GM12873 (cell line): ENCODE data around the gene JCAD.

Experiments
- CTCF ChIP-seq: IDR thresholded peaks from 2 replicates; pipeline ENCODE4 v1.5.1; 2012; ENCODE audit warnings: low read depth, mild to moderate bottlenecking, moderate library complexity, low read length, control low read depth; ENCODE audit not compliant: insufficient read depth; ENCODE audit errors: missing control alignments

Gene JCAD

GRCh38 chr10:30073045-30073766 lies 13.8 kb upstream of the JCAD start:
- TF ChIP-seq CTCF: no peak

- no peak for TF ChIP-seq CTCF
These were observed 12.7 kb upstream of the JCAD start for GRCh38 chr10:30072068-30072467.

- TF ChIP-seq CTCF: no peak
These were observed 10.8 kb upstream of the JCAD start for GRCh38 chr10:30070001-30070685.

GRCh38 chr10:30068492-30069223 lies 9.3 kb upstream of the JCAD start:
- no peak for TF ChIP-seq CTCF

GRCh38 chr10:30063099-30063498 lies 3.7 kb upstream of the JCAD start:
- TF ChIP-seq CTCF: no peak

GRCh38 chr10:30062582-30062981 lies 3.2 kb upstream of the JCAD start:
- no peak for TF ChIP-seq CTCF

- no peak for TF ChIP-seq CTCF
These were observed 2.7 kb upstream of the JCAD start for GRCh38 chr10:30062090-30062489.
